HEK293 (cell line): ENCODE measurements around the gene TM9SF3.

Source experiments
- CTCF ChIA-PET: fragments of 350-600 bp; formaldehyde crosslinking; extraction: SDS; loops from one replicate; lab custom pipeline; 2021; ENCODE audit warnings: antibody characterized with exemption; lab: Yijun Ruan, JAX
- POLR2A ChIA-PET: fragments of 300-600 bp; formaldehyde crosslinking; extraction: SDS; loops from one replicate; lab custom pipeline; 2020; ENCODE audit warnings: antibody characterized with exemption, inconsistent platforms; lab: Yijun Ruan, JAX
- H3K27ac ChIP-seq: fragments of 200-500 bp; sonication (Bioruptor generic); 2 replicates; pipeline ENCODE4 v1.5.1; 2014; ENCODE audit warnings: low read depth, low read length, control low read depth, inconsistent platforms; ENCODE audit errors: extremely low read depth
- H3K36me3 ChIP-seq, 2 experiments: fragments of 200-500 bp in 1 of 2; sonication (Bioruptor generic) in 1 of 2; 1 replicate in 1 of 2; 2 replicates in 1 of 2; pipeline ENCODE4 v1.5.1; 2014 to 2017; ENCODE audit warnings: inconsistent platforms in 2 of 2, low read length in 2 of 2; ENCODE audit not compliant: control insufficient read depth in 2 of 2, insufficient read depth in 1 of 2
- H3K4me1 ChIP-seq: fragments of 200-500 bp; sonication (Bioruptor generic); 2 replicates; pipeline ENCODE4 v1.5.1; 2014; ENCODE audit warnings: mild to moderate bottlenecking, low read length, inconsistent platforms; ENCODE audit not compliant: control insufficient read depth, insufficient read depth
- H3K4me3 ChIP-seq: 2 replicates; pipeline ENCODE4 v1.5.1; 2011; ENCODE audit warnings: low read depth, mild to moderate bottlenecking, control low read depth, low read length, moderate library complexity
- H3K9me3 ChIP-seq: fragments of 200-500 bp; sonication (Bioruptor generic); 2 replicates; pipeline ENCODE4 v1.5.1; 2014; ENCODE audit warnings: low read depth, low read length, inconsistent platforms; ENCODE audit not compliant: control insufficient read depth, insufficient read depth
- BCL11A ChIP-seq: fragments of 450-650 bp; formaldehyde crosslinking; IDR thresholded peaks from 2 replicates; pipeline ENCODE4 v1.5.1; 2016; ENCODE audit warnings: low read depth, missing biosample characterization, missing genetic modification characterization
- BCL6B ChIP-seq: fragments of 450-650 bp; formaldehyde crosslinking; IDR thresholded peaks from 2 replicates; pipeline ENCODE4 v1.5.1; 2017; ENCODE audit warnings: missing biosample characterization, missing genetic modification characterization
- GFI1B ChIP-seq: fragments of 450-650 bp; formaldehyde crosslinking; IDR thresholded peaks from 2 replicates; pipeline ENCODE4 v1.5.1; 2016; ENCODE audit warnings: missing biosample characterization, missing genetic modification characterization
- HOXC10 ChIP-seq: sonication (generic); formaldehyde crosslinking; IDR thresholded peaks from 2 replicates; pipeline ENCODE4 v1.8.1; 2023; ENCODE audit warnings: mild to moderate bottlenecking, missing genetic modification reagents
- PRDM1 ChIP-seq: fragments of 450-650 bp; formaldehyde crosslinking; IDR thresholded peaks from 2 replicates; pipeline ENCODE4; 2016; ENCODE audit warnings: missing biosample characterization, missing genetic modification characterization
- PRDM6 ChIP-seq: fragments of 450-650 bp; formaldehyde crosslinking; IDR thresholded peaks from 2 replicates; pipeline ENCODE4 v1.5.1; 2017; ENCODE audit warnings: missing biosample characterization, missing genetic modification characterization
- SALL2 ChIP-seq: fragments of 450-650 bp; formaldehyde crosslinking; IDR thresholded peaks from 2 replicates; pipeline ENCODE4 v1.5.0; 2017; ENCODE audit warnings: missing biosample characterization, mild to moderate bottlenecking, missing genetic modification characterization, borderline replicate concordance
- SP7 ChIP-seq: fragments of 450-650 bp; formaldehyde crosslinking; IDR thresholded peaks from 2 replicates; pipeline ENCODE4 v1.5.1; 2016; ENCODE audit warnings: missing biosample characterization, missing genetic modification characterization
- ZNF174 ChIP-seq: fragments of 450-650 bp; formaldehyde crosslinking; IDR thresholded peaks from 2 replicates; pipeline ENCODE4 v1.5.0; 2017; ENCODE audit warnings: missing biosample characterization, mild to moderate bottlenecking, missing genetic modification characterization
- ZNF184 ChIP-seq: fragments of 450-650 bp; IDR thresholded peaks from 2 replicates; pipeline ENCODE4 v1.5.1; 2018; ENCODE audit warnings: missing biosample characterization, mild to moderate bottlenecking, missing genetic modification characterization
- ZNF26 ChIP-seq: fragments of 450-650 bp; formaldehyde crosslinking; IDR thresholded peaks from 2 replicates; pipeline ENCODE4 v1.5.1; 2016; ENCODE audit warnings: missing biosample characterization, missing genetic modification characterization
- ZNF354C ChIP-seq: fragments of 450-650 bp; formaldehyde crosslinking; IDR thresholded peaks from 2 replicates; pipeline ENCODE4 v1.5.1; 2016; ENCODE audit warnings: missing biosample characterization, missing genetic modification characterization, low read depth, borderline replicate concordance
- ZNF621 ChIP-seq: fragments of 450-650 bp; formaldehyde crosslinking; IDR thresholded peaks from 2 replicates; pipeline ENCODE4 v1.5.1; 2017; ENCODE audit warnings: missing biosample characterization, missing genetic modification characterization
- ZNF670 ChIP-seq: fragments of 450-650 bp; formaldehyde crosslinking; IDR thresholded peaks from 2 replicates; pipeline ENCODE4 v1.5.1; 2016; ENCODE audit warnings: missing biosample characterization, missing genetic modification characterization, low read depth
- ZNF677 ChIP-seq: fragments of 450-650 bp; IDR thresholded peaks from 2 replicates; pipeline ENCODE4 v1.5.0; 2018; ENCODE audit warnings: missing biosample characterization, mild to moderate bottlenecking, missing genetic modification characterization, moderate library complexity
- ZNF701 ChIP-seq: fragments of 450-650 bp; formaldehyde crosslinking; IDR thresholded peaks from 2 replicates; pipeline ENCODE4 v1.5.1; 2016; ENCODE audit warnings: missing biosample characterization, missing genetic modification characterization
- ZNF768 ChIP-seq: fragments of 450-650 bp; formaldehyde crosslinking; IDR thresholded peaks from 2 replicates; pipeline ENCODE4 v1.5.1; 2018; ENCODE audit warnings: missing biosample characterization, mild to moderate bottlenecking, missing genetic modification characterization
- TF ChIP-seq, protein P1 (sequence below): fragments of 450-650 bp; formaldehyde crosslinking; IDR thresholded peaks from 2 replicates; pipeline ENCODE4 v1.5.1; 2016; ENCODE audit warnings: missing biosample characterization, missing genetic modification characterization, low read depth
- TF ChIP-seq, protein P2 (sequence below): fragments of 450-650 bp; formaldehyde crosslinking; IDR thresholded peaks from 2 replicates; pipeline ENCODE4 v1.5.1; 2016; ENCODE audit warnings: missing biosample characterization, missing genetic modification characterization

The TM9SF3 gene

DNA sequence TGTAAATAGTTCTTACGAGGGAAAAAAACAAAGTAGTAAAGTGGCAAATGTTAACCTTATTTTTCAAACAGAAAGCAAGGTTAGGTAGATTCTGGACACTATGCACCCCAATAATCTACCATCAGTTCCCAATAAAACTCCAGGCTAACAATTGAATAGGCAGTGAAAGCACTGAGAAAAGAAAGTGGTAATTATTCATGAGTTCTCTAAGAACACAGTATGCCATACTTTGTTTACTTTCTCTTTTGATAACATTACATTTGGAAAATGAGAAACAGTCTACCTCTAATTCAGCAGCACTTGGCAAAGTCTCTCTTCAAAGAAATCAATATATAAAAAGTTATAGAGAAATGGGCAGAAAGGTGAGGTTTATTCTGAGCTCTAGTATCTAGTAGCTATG lies 18.4 kb downstream of the TM9SF3 start:
- Histone ChIP-seq H3K9me3 (no peaks in the 10 kb centered on the region), H3K27ac (no peak overlapping the region), H3K4me3 (no peak overlapping the region), H3K36me3 (peaks cover 9 to 25% of the 10 kb centered on the region in 2 experiments), H3K4me1 (peaks cover 12% of the 10 kb centered on the region)
- ChIA-PET POLR2A (no interaction called here), CTCF (interaction anchor here (0.6 to 0.9 kb wide), 3 partner anchors 10 to 550 kb away, joined by 3 to 5 read pairs (median 3); no protein-coding TSS in a partner anchor)
- TF ChIP-seq, protein P1, sequence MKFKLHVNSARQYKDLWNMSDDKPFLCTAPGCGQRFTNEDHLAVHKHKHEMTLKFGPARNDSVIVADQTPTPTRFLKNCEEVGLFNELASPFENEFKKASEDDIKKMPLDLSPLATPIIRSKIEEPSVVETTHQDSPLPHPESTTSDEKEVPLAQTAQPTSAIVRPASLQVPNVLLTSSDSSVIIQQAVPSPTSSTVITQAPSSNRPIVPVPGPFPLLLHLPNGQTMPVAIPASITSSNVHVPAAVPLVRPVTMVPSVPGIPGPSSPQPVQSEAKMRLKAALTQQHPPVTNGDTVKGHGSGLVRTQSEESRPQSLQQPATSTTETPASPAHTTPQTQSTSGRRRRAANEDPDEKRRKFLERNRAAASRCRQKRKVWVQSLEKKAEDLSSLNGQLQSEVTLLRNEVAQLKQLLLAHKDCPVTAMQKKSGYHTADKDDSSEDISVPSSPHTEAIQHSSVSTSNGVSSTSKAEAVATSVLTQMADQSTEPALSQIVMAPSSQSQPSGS (tag by site-specific recombination): no peak
- TF ChIP-seq PRDM1 (tag by site-specific recombination) (peak; percentile 75), SALL2 (tag by site-specific recombination) (no peak)

GRCh38 chr10:96565774-96566173 lies 21.0 kb downstream of the TM9SF3 start:
- TF ChIP-seq ZNF354C (tag by site-specific recombination): no peak
- TF ChIP-seq BCL6B (tag by site-specific recombination): peak; percentile 87
- TF ChIP-seq GFI1B: peak; percentile 60; the same call in 1 of the 2 replicates
- TF ChIP-seq ZNF184 (tag by site-specific recombination): 0 out of 2 replicates have a peak, but pooled peaks have one; percentile 14
- no peak for TF ChIP-seq ZNF677 (tag by site-specific recombination)
- TF ChIP-seq SP7 (tag by site-specific recombination): 0 out of 2 replicates have a peak, but pooled peaks have one; percentile 15
- peak; percentile 67 for TF ChIP-seq PRDM6 (tag by site-specific recombination)
- Histone ChIP-seq H3K27ac (no peak overlapping the region), H3K9me3 (no peaks in the 10 kb centered on the region), H3K4me3 (no peak overlapping the region), H3K36me3 (peaks cover 12 to 41% of the 10 kb centered on the region in 2 experiments), H3K4me1 (peaks cover 8% of the 10 kb centered on the region)
- POLR2A ChIA-PET: no interaction called here
- CTCF ChIA-PET: interaction anchor here (0.6 to 0.7 kb wide), 2 partner anchors 21 to 75 kb away, joined by 3 to 4 read pairs; partner anchors contain the start of gene TM9SF3

DNA sequence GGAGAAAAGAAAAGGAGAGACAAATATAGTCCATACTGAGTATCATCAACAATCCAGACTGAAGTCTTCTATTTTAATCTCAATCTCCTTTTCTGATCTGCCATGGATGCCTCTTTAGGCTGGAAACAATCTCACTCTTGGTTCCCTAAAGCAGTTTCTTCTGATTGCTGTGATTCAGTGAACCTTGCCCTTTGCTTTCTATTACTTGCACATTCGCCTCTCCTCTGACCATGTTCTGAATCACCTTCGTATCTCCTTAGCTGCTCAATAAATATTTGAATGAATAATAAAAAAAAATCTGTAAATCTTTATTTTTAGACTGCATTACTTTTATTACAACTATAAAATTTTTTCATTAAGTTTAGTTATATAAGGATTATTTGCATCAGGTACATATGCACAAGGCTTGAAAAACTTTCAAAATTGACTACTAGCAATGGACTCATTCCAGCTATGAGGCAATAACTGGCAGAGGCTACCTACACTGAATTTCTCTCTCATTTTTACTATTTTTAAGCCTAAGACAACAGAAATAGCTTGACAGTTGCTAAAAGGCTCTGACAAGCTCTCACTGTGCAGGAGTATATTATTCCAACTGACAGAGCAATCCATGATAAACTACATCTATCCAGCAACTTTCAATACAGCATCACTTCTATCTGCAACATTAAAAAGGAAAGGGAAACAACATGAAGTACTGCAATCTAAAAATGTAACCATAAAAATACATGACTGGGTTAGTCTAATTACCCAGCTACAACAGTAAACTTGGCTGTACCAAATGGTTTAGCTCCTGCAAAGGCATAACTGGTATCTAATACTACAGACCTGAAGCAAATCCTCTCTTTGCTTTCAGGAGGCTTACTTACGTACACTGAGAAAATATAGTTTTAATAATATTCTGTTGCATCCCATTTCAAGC lies 25.6 kb downstream of the TM9SF3 start:
- Histone ChIP-seq H3K27ac (no peak overlapping the region), H3K9me3 (no peaks in the 10 kb centered on the region), H3K36me3 (peaks cover 20 to 57% of the 10 kb centered on the region in 2 experiments), H3K4me3 (no peak overlapping the region), H3K4me1 (peaks cover 4% of the 10 kb centered on the region)
- POLR2A ChIA-PET: interaction anchor here (0.6 kb wide), 1 partner anchor 95 kb away, joined by 5 read pairs; no protein-coding TSS in a partner anchor
- CTCF ChIA-PET: interaction anchor here (0.6 to 1.5 kb wide), 5 partner anchors 14 to 332 kb away, joined by 3 to 5 read pairs (median 3); partner anchors contain the start of gene TLL2
- TF ChIP-seq HOXC10 (CRISPR knock-in tag): no peak
- no peak for TF ChIP-seq ZNF174 (tag by site-specific recombination)
- TF ChIP-seq, protein P1 (tag by site-specific recombination): no peak
- TF ChIP-seq ZNF701 (tag by site-specific recombination): no peak
- no peak for TF ChIP-seq ZNF621 (tag by site-specific recombination)
- TF ChIP-seq BCL11A (tag by site-specific recombination): no peak
- TF ChIP-seq ZNF768 (tag by site-specific recombination): no peak
- no peak for TF ChIP-seq ZNF670 (tag by site-specific recombination)
- TF ChIP-seq ZNF26: no peak
- TF ChIP-seq, protein P2, sequence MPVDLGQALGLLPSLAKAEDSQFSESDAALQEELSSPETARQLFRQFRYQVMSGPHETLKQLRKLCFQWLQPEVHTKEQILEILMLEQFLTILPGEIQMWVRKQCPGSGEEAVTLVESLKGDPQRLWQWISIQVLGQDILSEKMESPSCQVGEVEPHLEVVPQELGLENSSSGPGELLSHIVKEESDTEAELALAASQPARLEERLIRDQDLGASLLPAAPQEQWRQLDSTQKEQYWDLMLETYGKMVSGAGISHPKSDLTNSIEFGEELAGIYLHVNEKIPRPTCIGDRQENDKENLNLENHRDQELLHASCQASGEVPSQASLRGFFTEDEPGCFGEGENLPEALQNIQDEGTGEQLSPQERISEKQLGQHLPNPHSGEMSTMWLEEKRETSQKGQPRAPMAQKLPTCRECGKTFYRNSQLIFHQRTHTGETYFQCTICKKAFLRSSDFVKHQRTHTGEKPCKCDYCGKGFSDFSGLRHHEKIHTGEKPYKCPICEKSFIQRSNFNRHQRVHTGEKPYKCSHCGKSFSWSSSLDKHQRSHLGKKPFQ (tag by site-specific recombination): no peak
